Thoracic aorta (tissue), 2 donors: ENCODE results near the gene KCTD5. TPM values are rescaled to one million over a fixed set of nuclear protein-coding genes. Genes with fewer than 3 reads are reported as not detected.

Source experiments
- ATAC-seq: fragments of 150-250 bp; one replicate; pipeline ENCODE4 v1.8.0; 2017; ENCODE audit warnings: low read depth; ENCODE audit not compliant: insufficient number of reproducible peaks, low FRiP score
- DNase-seq: peaks from one replicate; pipeline ENCODE4 v3.0.0-alpha.2; 2020; ENCODE audit warnings: low spot score
- H3K27ac ChIP-seq, 2 donors: fragments of 200-600 bp; sonication (generic); 1 replicate in 1 of 2; 2 replicates in 1 of 2; pipeline ENCODE4 v1.5.1; 2016; ENCODE audit warnings: mild to moderate bottlenecking in 2 of 2, moderate library complexity in 2 of 2
- H3K27me3 ChIP-seq: fragments of 200-600 bp; sonication (generic); replicated peaks from 2 replicates; pipeline ENCODE4 v1.6.0; 2016; ENCODE audit warnings: mild to moderate bottlenecking; ENCODE audit not compliant: insufficient read depth
- H3K36me3 ChIP-seq: fragments of 200-600 bp; sonication (generic); one replicate; pipeline ENCODE4 v1.5.1; 2016
- H3K4me1 ChIP-seq, 2 donors: fragments of 200-600 bp; sonication (generic); 1 replicate in 1 of 2; 2 replicates in 1 of 2; pipeline versions ENCODE4 v1.5.1 to v1.6.0; 2016; ENCODE audit warnings: low read depth in 2 of 2, mild to moderate bottlenecking in 1 of 2; ENCODE audit not compliant: control insufficient read depth in 1 of 2
- H3K4me3 ChIP-seq: fragments of 200-600 bp; sonication (generic); 2 replicates; pipeline ENCODE4 v1.5.1; 2016; ENCODE audit warnings: mild to moderate bottlenecking
- H3K9me3 ChIP-seq: fragments of 200-600 bp; sonication (generic); 2 replicates; pipeline ENCODE4 v1.5.1; 2016
- CTCF ChIP-seq: fragments of 200-600 bp; sonication (generic); IDR thresholded peaks from one replicate; pipeline ENCODE4 v1.5.1; 2019; ENCODE audit warnings: antibody characterized with exemption
- total RNA-seq, 2 donors: library from RNA; depleted of rRNA; stranded (reverse); fragments of >200 nt; gene quantifications; one replicate each; pipeline versions ENCODE4 v1.1.0 to v1.2.3, GENCODE V29; 2016

Gene KCTD5
- total RNA-seq, 2 donors from 2014 or later, result 13.8 to 19.2 TPM

GRCh38 chr16:2708955-2709587 lies 26.7 kb downstream of the KCTD5 start:
- H3K4me1 ChIP-seq, result no peaks in the 10 kb centered on the region
- no peak for ATAC-seq
- H3K27ac ChIP-seq, result no peak overlapping the region
- H3K9me3 ChIP-seq, result no peaks in the 10 kb centered on the region
- H3K27me3 ChIP-seq, result no peaks in the 10 kb centered on the region
- H3K4me3 ChIP-seq, result no peak overlapping the region
- TF ChIP-seq CTCF, result no peak
- no peak for DNase-seq
- H3K36me3 ChIP-seq, result peaks cover 14% of the 10 kb centered on the region

DNA sequence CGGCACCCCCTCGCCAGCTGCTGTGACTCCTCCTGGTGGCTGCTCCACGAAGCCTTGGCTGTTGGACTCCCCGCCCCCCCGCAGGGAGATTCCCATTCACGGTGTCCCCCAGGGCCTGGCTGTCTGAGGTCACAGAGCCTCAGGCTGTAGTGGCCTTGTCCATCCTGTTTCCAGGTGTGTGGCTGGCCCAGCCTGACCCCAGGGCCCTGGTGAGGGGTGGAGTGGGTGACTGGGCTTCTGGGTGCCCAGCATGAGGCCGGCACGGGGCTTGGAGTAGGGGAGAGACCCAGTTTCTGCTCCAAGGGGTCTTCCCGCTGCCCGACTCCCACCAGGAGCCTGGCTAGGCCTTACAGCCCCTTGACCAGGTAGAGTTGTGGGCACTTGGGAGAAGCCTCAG lies 27.3 kb downstream of the KCTD5 start:
- no peaks in the 10 kb centered on the region for H3K9me3 ChIP-seq
- no peak for TF ChIP-seq CTCF
- H3K27me3 ChIP-seq, result no peaks in the 10 kb centered on the region
- peaks cover 14% of the 10 kb centered on the region for H3K36me3 ChIP-seq
- no peak overlapping the region for H3K4me3 ChIP-seq
- no peaks in the 10 kb centered on the region for H3K4me1 ChIP-seq
- no peak overlapping the region for H3K27ac ChIP-seq
- DNase-seq, result no peak
- no peak for ATAC-seq

DNA sequence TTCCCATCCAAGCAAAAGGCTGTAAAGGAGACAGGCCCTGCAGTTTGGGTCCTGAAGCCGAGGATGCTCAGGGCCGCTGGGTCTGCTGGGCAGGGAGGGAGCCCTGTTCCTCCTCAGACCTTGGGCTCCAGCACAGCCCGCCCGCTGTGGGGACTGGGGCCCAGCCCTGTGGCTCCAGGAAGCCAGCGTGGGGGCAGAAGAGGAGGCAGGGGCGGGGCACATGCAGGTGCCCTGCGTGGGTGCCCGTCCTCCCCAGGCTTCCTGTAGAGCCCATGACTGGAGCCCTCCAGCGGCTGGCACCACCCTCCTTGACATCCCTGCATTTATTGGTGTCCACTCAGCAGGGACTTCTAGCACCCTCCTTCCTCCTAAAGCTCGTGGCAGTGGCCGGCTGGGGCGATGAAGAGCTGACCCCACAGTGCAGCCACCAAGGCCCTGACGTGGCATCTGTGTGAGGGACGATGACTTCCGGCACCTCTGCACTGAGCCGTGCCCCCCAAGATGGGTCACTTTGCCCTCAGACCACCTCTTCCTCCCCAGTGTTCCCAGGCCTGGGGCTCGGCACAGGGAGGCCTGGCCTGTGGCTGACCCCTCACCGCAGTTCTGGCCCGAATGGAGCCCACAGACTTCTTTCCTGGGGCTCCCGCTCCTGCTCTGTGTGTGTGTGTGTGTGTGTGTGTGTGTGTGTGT lies 27.8 kb downstream of the KCTD5 start:
- Histone ChIP-seq H3K4me1 (no peaks in the 10 kb centered on the region), H3K36me3 (peaks cover 14% of the 10 kb centered on the region), H3K9me3 (no peaks in the 10 kb centered on the region), H3K27me3 (no peaks in the 10 kb centered on the region), H3K4me3 (no peak overlapping the region), H3K27ac (no peak overlapping the region)
- ATAC-seq (no peak), DNase-seq (no peak)
- no peak for TF ChIP-seq CTCF

DNA sequence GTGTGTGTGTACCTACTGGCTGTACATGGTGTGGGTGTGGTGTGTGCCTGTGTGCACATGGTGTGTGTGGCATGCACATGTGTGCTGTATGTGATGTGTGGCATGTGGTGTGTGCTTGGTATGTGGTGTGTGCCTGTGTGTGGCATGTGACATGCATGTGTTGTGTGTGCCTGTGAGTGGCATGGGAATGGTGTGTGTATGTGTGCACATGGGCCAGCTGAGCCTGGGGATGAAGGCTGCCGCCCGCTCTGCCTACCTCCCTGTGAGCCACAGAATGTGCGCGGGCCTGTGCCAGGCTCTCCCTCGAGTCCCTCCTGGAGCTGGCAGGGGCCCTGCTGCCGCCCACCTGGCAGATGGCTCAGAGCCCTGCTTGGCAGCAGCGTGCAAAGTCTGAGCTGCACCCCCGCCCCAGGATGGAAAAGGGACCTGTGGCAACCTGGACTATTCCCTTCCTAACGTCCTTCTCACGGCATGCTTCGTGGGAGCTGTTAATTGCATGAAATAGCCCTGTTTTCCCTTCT lies 28.4 kb downstream of the KCTD5 start:
- Histone ChIP-seq H3K9me3 (no peaks in the 10 kb centered on the region), H3K27me3 (no peaks in the 10 kb centered on the region), H3K4me1 (peaks cover 0 to 3% of the 10 kb centered on the region in 2 donors), H3K4me3 (no peak overlapping the region), H3K36me3 (peaks cover 14% of the 10 kb centered on the region), H3K27ac (no peak overlapping the region)
- DNase-seq (no peak), ATAC-seq (no peak)
- TF ChIP-seq CTCF, result no peak

- DNase-seq (no peak), ATAC-seq (no peak)
- Histone ChIP-seq H3K4me1 (peaks cover 0 to 6% of the 10 kb centered on the region in 2 donors), H3K4me3 (no peak overlapping the region), H3K27ac (no peak overlapping the region), H3K36me3 (peaks cover 14% of the 10 kb centered on the region), H3K27me3 (no peaks in the 10 kb centered on the region), H3K9me3 (no peaks in the 10 kb centered on the region)
- TF ChIP-seq CTCF, result no peak
Observed at GRCh38 chr16:2711370-2712062, 29.2 kb downstream of the KCTD5 start.
